Measurements from ENCODE around the gene SLC24A3. TPM values are rescaled to one million over a fixed set of nuclear protein-coding genes. Genes with fewer than 3 reads are reported as not detected.

The SLC24A3 gene
- total and polyA plus RNA-seq, 2 of the 13 experiments (the other 11 are each of a cell fraction or from before 2014, with no cell fraction given): not detected

- TF ChIP-seq PAWR (CRISPR knock-in tag; IDR thresholded peaks at IDR 0.05; ENCODE audit: borderline replicate concordance) (no peak), BCL3 (CRISPR knock-in tag; IDR thresholded peaks at IDR 0.05) (no peak), ZNF264 (CRISPR knock-in tag; IDR thresholded peaks at IDR 0.05) (peak; percentile 76; the same call in 1 of the 2 replicates), SCMH1 (CRISPR knock-in tag; IDR thresholded peaks at IDR 0.05; ENCODE audit: borderline replicate concordance) (no peak), HDAC2 (CRISPR knock-in tag; IDR thresholded peaks at IDR 0.05) (no peak), FOXP1 (IDR thresholded peaks at IDR 0.05) (no peak), FOXP1 (CRISPR knock-in tag; IDR thresholded peaks at IDR 0.05) (peak; percentile 41; the same call in 1 of the 2 replicates), CENPBD1 (CRISPR knock-in tag; IDR thresholded peaks at IDR 0.05; ENCODE audit: borderline replicate concordance, low read depth) (no peak)
- TF ChIP-seq, protein P1, sequence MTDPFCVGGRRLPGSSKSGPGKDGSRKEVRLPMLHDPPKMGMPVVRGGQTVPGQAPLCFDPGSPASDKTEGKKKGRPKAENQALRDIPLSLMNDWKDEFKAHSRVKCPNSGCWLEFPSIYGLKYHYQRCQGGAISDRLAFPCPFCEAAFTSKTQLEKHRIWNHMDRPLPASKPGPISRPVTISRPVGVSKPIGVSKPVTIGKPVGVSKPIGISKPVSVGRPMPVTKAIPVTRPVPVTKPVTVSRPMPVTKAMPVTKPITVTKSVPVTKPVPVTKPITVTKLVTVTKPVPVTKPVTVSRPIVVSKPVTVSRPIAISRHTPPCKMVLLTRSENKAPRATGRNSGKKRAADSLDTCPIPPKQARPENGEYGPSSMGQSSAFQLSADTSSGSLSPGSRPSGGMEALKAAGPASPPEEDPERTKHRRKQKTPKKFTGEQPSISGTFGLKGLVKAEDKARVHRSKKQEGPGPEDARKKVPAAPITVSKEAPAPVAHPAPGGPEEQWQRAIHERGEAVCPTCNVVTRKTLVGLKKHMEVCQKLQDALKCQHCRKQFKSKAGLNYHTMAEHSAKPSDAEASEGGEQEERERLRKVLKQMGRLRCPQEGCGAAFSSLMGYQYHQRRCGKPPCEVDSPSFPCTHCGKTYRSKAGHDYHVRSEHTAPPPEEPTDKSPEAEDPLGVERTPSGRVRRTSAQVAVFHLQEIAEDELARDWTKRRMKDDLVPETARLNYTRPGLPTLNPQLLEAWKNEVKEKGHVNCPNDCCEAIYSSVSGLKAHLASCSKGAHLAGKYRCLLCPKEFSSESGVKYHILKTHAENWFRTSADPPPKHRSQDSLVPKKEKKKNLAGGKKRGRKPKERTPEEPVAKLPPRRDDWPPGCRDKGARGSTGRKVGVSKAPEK (CRISPR knock-in tag; IDR thresholded peaks at IDR 0.05; ENCODE audit: borderline replicate concordance): no peak
- TF ChIP-seq, protein P2, sequence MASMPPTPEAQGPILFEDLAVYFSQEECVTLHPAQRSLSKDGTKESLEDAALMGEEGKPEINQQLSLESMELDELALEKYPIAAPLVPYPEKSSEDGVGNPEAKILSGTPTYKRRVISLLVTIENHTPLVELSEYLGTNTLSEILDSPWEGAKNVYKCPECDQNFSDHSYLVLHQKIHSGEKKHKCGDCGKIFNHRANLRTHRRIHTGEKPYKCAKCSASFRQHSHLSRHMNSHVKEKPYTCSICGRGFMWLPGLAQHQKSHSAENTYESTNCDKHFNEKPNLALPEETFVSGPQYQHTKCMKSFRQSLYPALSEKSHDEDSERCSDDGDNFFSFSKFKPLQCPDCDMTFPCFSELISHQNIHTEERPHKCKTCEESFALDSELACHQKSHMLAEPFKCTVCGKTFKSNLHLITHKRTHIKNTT (CRISPR knock-in tag; IDR thresholded peaks at IDR 0.05): no peak
- TF ChIP-seq, protein P3, sequence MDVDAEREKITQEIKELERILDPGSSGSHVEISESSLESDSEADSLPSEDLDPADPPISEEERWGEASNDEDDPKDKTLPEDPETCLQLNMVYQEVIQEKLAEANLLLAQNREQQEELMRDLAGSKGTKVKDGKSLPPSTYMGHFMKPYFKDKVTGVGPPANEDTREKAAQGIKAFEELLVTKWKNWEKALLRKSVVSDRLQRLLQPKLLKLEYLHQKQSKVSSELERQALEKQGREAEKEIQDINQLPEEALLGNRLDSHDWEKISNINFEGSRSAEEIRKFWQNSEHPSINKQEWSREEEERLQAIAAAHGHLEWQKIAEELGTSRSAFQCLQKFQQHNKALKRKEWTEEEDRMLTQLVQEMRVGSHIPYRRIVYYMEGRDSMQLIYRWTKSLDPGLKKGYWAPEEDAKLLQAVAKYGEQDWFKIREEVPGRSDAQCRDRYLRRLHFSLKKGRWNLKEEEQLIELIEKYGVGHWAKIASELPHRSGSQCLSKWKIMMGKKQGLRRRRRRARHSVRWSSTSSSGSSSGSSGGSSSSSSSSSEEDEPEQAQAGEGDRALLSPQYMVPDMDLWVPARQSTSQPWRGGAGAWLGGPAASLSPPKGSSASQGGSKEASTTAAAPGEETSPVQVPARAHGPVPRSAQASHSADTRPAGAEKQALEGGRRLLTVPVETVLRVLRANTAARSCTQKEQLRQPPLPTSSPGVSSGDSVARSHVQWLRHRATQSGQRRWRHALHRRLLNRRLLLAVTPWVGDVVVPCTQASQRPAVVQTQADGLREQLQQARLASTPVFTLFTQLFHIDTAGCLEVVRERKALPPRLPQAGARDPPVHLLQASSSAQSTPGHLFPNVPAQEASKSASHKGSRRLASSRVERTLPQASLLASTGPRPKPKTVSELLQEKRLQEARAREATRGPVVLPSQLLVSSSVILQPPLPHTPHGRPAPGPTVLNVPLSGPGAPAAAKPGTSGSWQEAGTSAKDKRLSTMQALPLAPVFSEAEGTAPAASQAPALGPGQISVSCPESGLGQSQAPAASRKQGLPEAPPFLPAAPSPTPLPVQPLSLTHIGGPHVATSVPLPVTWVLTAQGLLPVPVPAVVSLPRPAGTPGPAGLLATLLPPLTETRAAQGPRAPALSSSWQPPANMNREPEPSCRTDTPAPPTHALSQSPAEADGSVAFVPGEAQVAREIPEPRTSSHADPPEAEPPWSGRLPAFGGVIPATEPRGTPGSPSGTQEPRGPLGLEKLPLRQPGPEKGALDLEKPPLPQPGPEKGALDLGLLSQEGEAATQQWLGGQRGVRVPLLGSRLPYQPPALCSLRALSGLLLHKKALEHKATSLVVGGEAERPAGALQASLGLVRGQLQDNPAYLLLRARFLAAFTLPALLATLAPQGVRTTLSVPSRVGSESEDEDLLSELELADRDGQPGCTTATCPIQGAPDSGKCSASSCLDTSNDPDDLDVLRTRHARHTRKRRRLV (CRISPR knock-in tag; IDR thresholded peaks at IDR 0.05): no peak
These were observed 397.3 kb downstream of the SLC24A3 start (continued) for GRCh38 chr20:19609642-19610223.
